Osteoblast (primary cell): ENCODE data around the gene ILF2. TPM values are rescaled to one million over a fixed set of nuclear protein-coding genes. Genes with fewer than 3 reads are reported as not detected.

ENCODE experiments used
- DNase-seq: peaks from one replicate; pipeline ENCODE4 v3.0.0; 2011; ENCODE audit warnings: low spot score, mixed read lengths; ENCODE audit not compliant: insufficient read length; ENCODE audit errors: missing footprints
- H2AFZ ChIP-seq: 2 replicates; pipeline ENCODE4 v1.6.0; 2011; ENCODE audit warnings: mild to moderate bottlenecking, low read length
- H3K27ac ChIP-seq: 2 replicates; pipeline ENCODE4 v1.5.1; 2011; ENCODE audit warnings: mild to moderate bottlenecking, low read depth, low read length, moderate library complexity
- H3K27me3 ChIP-seq: 2 replicates; pipeline ENCODE4 v1.6.0; 2012; ENCODE audit warnings: mild to moderate bottlenecking, control low read depth, inconsistent platforms, low read length, moderate library complexity; ENCODE audit not compliant: insufficient read depth
- H3K36me3 ChIP-seq: 2 replicates; pipeline ENCODE4 v1.5.1; 2011; ENCODE audit warnings: mild to moderate bottlenecking, low read length, control low read depth, moderate library complexity; ENCODE audit not compliant: insufficient read depth
- H3K4me1 ChIP-seq: 2 replicates; pipeline ENCODE4 v1.5.1; 2011; ENCODE audit warnings: mild to moderate bottlenecking, low read length, control low read depth, moderate library complexity; ENCODE audit not compliant: insufficient read depth
- H3K4me2 ChIP-seq: 2 replicates; pipeline ENCODE4 v1.6.0; 2011; ENCODE audit warnings: mild to moderate bottlenecking, low read length; ENCODE audit not compliant: insufficient read depth
- H3K4me3 ChIP-seq: fragments of 200-600 bp; sonication (generic); 3 replicates; pipeline ENCODE4 v1.5.1; 2012; ENCODE audit warnings: mild to moderate bottlenecking, low read length, inconsistent platforms; ENCODE audit not compliant: insufficient read depth
- H3K79me2 ChIP-seq: 2 replicates; pipeline ENCODE4 v1.6.0; 2012; ENCODE audit warnings: mild to moderate bottlenecking, low read length, control low read depth, inconsistent platforms; ENCODE audit not compliant: insufficient read depth
- H3K9me3 ChIP-seq: 2 replicates; pipeline ENCODE4 v1.5.1; 2011; ENCODE audit warnings: low read depth, low read length, control low read depth
- H4K20me1 ChIP-seq: 2 replicates; pipeline ENCODE4 v1.6.0; 2012; ENCODE audit warnings: mild to moderate bottlenecking, low read length, control low read depth; ENCODE audit not compliant: insufficient read depth
- CTCF ChIP-seq: IDR thresholded peaks from 2 replicates; pipeline ENCODE4 v1.5.1; 2011; ENCODE audit warnings: mild to moderate bottlenecking, low read depth, low read length, moderate library complexity; ENCODE audit errors: extremely low read depth
- total RNA-seq: library from RNA; depleted of rRNA; stranded (reverse); fragments of >200 nt; gene quantifications from 2 replicates; pipeline ENCODE4 v1.2.3, GENCODE V29; 2012

ILF2 gene
- total RNA-seq, 1 donor: 130 TPM

- DNase-seq: peak; percentile 45
- Histone ChIP-seq H2AFZ (peak overlapping the region; percentile 60), H4K20me1 (peaks cover 14% of the 10 kb centered on the region), H3K79me2 (peaks cover 27% of the 10 kb centered on the region), H3K36me3 (peaks cover 6% of the 10 kb centered on the region), H3K4me3 (no peak overlapping the region), H3K4me1 (peaks cover 25% of the 10 kb centered on the region), H3K4me2 (no peak overlapping the region), H3K9me3 (no peaks in the 10 kb centered on the region), H3K27me3 (no peaks in the 10 kb centered on the region), H3K27ac (no peak overlapping the region)
- TF ChIP-seq CTCF: no peak
Observed at GRCh38 chr1:153631047-153632022, 39.5 kb downstream of the ILF2 start.

GRCh38 chr1:153630384-153630783 is 40.4 kb downstream of the ILF2 start:
- Histone ChIP-seq H3K79me2 (peaks cover 27% of the 10 kb centered on the region), H3K4me3 (no peak overlapping the region), H3K36me3 (peaks cover 9% of the 10 kb centered on the region), H3K27me3 (no peaks in the 10 kb centered on the region), H3K27ac (no peak overlapping the region), H3K4me2 (no peak overlapping the region), H3K4me1 (peaks cover 34% of the 10 kb centered on the region), H3K9me3 (no peaks in the 10 kb centered on the region), H2AFZ (no peak overlapping the region), H4K20me1 (peaks cover 8% of the 10 kb centered on the region)
- peak; percentile 58 for DNase-seq
- TF ChIP-seq CTCF: no peak

- Histone ChIP-seq H3K36me3 (peaks cover 13% of the 10 kb centered on the region), H3K27ac (no peak overlapping the region), H3K4me1 (peaks cover 38% of the 10 kb centered on the region), H4K20me1 (peaks cover 4% of the 10 kb centered on the region), H3K27me3 (no peaks in the 10 kb centered on the region), H2AFZ (peak overlapping the region; percentile 7), H3K9me3 (no peaks in the 10 kb centered on the region), H3K79me2 (peaks cover 27% of the 10 kb centered on the region), H3K4me3 (no peak overlapping the region), H3K4me2 (no peak overlapping the region)
- no peak for TF ChIP-seq CTCF
- DNase-seq: peak; percentile 80
Observed at GRCh38 chr1:153629971-153630370, 40.8 kb downstream of the ILF2 start.

GRCh38 chr1:153629343-153629665 is 41.5 kb downstream of the ILF2 start:
- Histone ChIP-seq H3K4me2 (no peak overlapping the region), H2AFZ (no peak overlapping the region), H3K27me3 (no peaks in the 10 kb centered on the region), H3K9me3 (no peaks in the 10 kb centered on the region), H3K4me3 (no peak overlapping the region), H4K20me1 (peaks cover under 1% of the 10 kb centered on the region), H3K36me3 (peaks cover 17% of the 10 kb centered on the region), H3K79me2 (peaks cover 27% of the 10 kb centered on the region), H3K27ac (no peak overlapping the region), H3K4me1 (peaks cover 42% of the 10 kb centered on the region)
- TF ChIP-seq CTCF: no peak
- no peak for DNase-seq
